GM19468 (cell line): ENCODE data around the gene MCCC1.
"Not testable (repeated sequence)": the region's sequence is repeated elsewhere in the genome, so short reads cannot be mapped to it uniquely, and the experiment has no call there.

Experiments
- ATAC-seq: cut with Tn5 transposase; IDR thresholded peaks from one replicate; pipeline ENCODE4 v1.9.1; 2021; ENCODE audit warnings: mild to moderate bottlenecking, moderate library complexity, moderate number of reproducible peaks; ENCODE audit not compliant: unreplicated experiment; ENCODE audit errors: extremely low read depth

MCCC1 gene

GRCh38 chr3:183099026-183099837 is at the start of gene MCCC1:
Gene MCCC1, minus strand, starts transcription at chr3:183099496. Its CDS starts 56 bp downstream, at chr3:183099440.
- peak; percentile 97 for ATAC-seq

DNA sequence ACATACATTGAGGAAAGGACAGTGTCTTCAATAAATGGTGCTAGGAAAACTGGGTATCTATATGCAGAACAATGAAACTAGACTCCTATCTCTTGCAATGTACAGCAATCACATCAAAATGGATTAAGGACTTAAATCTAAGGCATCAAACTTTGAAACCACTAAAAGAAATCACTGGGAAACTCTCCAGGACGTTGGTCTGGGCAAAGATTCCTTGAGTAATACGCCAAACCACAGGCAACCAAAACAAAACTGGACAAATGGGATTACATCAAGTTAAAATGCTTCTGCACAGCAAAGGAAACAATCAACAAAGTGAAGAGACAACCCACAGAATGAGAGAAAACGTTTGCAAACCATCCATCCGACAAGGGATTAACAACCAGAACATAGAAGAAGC is 48.8 kb upstream of the MCCC1 start:
- ATAC-seq = no peak

GRCh38 chr3:183144363-183144762 is 45.1 kb upstream of the MCCC1 start:
- ATAC-seq = no peak

DNA sequence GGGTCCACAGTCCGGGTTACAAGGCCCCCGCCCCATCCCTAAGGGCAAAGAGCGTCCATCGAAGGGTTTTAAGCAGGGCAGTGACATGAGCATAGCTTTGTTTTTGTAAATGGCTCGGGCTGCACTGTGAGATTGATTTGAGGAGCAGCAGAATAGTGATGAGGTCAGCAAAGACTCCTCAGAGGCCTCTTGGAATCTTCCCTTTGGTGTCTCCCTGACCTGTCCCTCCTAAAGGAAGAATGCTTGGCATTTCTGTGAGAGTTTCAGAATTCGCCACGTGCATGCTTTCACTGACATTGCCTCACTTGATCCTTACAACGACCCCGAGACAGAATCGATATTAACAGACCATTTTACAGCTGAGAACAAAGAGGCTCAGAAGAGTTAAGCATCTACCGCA is 42.9 kb upstream of the MCCC1 start:
- no peak for ATAC-seq

- ATAC-seq = no peak
Measured at GRCh38 chr3:183134844-183135243, 35.5 kb upstream of the MCCC1 start.

- ATAC-seq = no peak
Measured at GRCh38 chr3:183132409-183132808, 33.1 kb upstream of the MCCC1 start.

DNA sequence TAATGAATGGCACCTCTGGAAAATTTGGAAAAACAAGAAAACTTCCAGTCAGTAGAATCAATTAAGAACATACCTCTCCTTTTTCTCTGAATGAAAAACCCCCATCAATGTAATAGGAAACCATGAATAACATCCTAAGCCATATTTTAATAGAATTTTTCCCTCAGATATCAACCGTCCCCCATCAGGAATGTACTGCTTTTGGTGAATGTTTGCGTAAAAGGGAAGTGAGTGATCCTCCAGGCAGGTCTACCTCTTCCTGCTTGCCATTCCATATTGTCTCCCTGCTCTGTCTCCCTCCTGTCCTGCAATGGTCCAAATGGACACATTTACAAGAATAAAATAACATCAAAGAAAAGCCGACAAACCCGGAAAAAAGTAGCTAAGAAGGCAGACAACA is 32.4 kb upstream of the MCCC1 start:
- no peak for ATAC-seq

- ATAC-seq = no peak
Measured at GRCh38 chr3:183131186-183131725, 32.0 kb upstream of the MCCC1 start.

GRCh38 chr3:183129243-183129642 is 29.9 kb upstream of the MCCC1 start:
- no peak for ATAC-seq

DNA sequence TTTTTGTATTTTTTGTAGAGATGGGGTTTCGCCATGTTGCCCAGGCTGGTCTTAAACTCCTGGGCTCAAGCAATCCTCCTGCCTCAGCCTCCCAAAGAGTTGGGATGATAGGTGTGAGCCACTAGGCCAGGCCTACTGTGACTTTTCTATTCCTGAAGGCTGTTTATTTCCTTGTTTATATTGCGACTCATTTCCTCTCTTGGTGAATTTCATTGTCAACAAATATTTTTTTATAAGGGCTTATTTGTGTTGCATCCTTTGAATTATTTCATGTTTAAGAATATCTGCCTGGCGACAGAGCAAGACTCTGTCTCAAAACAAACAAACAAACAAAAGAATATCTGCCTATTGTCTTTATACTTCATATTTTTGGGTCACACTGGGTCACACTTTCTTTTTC is 29.4 kb upstream of the MCCC1 start:
- no peak for ATAC-seq

- ATAC-seq = no peak
Measured at GRCh38 chr3:183123891-183124290, 24.6 kb upstream of the MCCC1 start.

DNA sequence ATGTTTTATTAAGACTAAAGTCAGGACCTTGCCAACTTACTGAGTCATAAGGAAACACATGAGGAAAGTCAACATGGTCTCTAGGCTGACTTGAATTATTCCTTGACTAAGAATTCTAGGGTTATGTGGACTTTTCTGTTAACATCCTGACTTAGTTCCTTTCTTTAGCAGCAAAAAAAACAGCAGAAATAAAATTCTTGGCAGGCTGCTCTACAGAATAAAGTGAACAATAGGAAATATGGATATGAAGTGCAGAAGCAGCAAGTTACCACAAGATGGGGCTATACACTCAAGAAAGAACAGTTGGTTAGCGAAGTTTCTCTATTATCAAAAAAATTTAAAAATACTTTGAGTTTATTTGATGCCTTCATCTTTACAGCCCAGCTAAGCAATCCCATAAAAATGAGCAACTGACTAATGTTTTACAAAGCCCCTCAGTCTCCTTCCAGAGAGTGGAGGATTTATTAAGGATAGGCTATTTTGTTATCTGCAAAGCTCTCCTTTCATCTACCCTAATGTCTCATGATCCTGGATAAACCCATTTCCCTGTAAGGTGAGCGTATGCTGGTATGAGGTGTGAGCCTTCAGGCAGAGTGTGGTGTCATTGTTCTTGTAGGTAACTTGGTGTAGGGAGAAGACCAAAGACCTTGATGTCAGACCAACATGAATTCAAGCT is 23.1 kb upstream of the MCCC1 start:
- ATAC-seq = no peak

DNA sequence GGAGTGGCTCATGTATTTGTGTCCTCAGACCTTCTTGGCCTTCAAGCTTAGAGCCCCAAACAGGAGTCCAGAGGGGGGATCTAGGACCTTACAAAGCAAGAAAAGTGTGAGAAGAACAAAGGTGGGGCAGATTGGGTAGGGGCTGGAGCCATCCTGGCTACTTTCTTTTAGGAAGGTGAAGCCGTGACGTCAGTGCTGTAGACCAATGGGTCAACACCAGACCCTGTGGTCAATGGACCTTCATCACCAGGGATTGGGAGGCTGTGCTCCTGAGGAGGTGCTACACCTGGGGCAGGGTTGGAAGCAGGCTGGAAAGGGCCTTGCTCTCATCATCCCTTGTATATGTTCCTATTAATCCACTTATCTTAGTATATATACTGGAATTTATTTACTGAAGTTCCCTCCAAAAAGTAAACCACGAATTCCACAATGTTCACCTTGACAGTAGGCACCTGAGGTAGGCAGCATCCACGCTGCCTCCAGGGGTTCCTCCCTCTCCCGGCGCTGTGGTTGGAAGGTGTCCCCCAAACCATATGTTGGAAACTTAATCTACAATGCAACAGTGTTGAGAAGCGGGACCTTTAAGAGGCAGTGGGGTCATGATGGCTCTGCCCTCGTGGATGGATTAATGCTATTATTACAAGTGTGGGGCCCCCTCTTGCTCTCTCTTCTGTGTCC is 21.4 kb upstream of the MCCC1 start:
- no peak for ATAC-seq

DNA sequence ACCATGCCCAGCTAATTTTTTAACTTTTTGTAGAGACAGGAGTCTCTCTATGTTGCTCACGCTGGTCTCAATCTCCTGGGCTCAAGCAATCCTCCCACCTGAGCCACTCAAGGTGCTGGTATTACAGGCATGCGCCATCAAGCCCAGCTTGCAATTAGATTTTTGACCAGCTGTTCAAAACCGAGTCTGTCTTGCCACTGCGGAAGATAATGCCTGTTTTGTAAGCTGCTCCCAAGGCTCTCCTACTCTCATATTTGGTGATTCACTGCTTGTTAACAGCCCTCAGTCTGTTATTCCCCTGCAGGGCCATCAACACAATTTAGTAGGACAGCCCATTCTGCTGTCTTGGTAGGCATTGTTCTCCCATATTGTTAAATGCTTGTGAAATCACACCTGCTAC is 17.8 kb upstream of the MCCC1 start:
- no peak for ATAC-seq

GRCh38 chr3:183116025-183116614 is 16.8 kb upstream of the MCCC1 start:
- ATAC-seq = no peak

- no peak for ATAC-seq
Measured at GRCh38 chr3:183114384-183115178, 15.3 kb upstream of the MCCC1 start.

DNA sequence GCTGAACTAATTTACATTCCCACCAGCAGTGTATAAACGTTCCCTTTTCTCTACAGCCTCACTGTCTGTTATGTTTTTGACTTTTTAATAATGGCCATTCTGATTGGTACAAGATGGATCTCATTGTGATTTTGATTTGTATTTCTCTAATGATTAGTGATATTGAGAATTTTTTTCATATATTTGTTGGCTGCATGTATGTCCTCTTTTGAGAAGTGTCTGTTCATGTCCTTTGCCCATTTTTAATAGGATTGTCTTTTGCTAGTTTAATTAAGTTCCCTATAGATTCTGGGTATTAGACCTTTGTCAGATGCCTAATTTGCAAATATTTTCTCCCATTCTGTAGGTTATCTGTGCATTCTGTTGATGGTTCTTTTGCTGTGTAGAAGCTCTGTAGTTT is 10.6 kb upstream of the MCCC1 start:
- ATAC-seq = not testable (repeated sequence)

DNA sequence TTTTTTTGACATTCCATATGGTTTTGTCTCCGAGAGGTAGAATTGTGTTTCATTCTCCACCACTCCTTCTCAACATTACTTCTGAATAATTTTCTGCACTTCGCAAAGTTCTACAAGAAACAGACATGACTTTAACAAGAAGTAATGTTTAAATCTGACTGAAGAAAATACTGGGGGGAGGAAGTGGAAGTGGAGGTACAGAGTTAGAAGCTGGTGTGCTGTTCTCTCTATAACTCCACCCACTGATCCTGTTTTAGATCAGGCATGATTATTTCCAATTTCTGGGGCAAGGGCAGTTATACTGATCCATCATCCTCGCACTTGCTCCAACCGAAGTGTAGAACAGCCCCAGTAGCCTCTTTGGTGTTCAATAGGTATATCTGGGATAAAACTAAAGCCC is 9.2 kb upstream of the MCCC1 start:
- no peak for ATAC-seq

DNA sequence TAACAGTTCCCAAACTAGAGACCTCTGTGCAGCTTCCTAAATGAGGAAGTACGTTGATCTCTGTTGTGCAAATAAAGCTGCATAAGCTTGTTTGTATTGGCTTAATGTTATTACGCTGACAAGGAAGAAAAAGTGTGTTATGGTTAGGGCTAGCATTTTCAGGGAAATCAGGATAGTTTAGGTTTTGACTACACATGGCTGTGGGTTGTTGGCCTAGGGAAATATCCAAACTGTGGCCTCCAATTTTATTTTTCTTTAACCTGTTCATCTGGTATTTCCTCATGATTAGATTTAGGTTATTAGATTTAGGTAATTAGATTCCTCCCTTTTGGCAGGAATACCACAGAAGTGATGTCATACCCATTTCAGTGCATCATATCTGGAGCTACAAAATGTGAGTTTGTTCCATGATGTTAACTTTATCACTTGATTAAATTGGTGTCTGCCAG is 8.7 kb upstream of the MCCC1 start:
- no peak for ATAC-seq

- ATAC-seq = not testable (repeated sequence)
Measured at GRCh38 chr3:183107372-183107771, 8.1 kb upstream of the MCCC1 start.
